Hair follicular keratinocyte (primary cell): ENCODE results near the gene RARG. TPM values are rescaled to one million over a fixed set of nuclear protein-coding genes. Genes with fewer than 3 reads are reported as not detected.

Experiments used
- total RNA-seq: library from RNA; depleted of rRNA; stranded (reverse); fragments of >200 nt; gene quantifications from 2 replicates; pipeline ENCODE4 v1.2.3, GENCODE V29; 2015

RARG gene
- total RNA-seq = 32.6 and 46.6 TPM in 2 replicates

GRCh38 chr12:53231921-53232645 is at the start of gene RARG:
Gene RARG (minus strand): TSS chr12:53232209. CDS start chr12:53227545, 4,664 bp downstream.

GRCh38 chr12:53267999-53268629 is 36.1 kb upstream of the RARG start, which contains the start of gene ESPL1:
Gene ESPL1 (plus strand): TSS chr12:53268299. CDS start chr12:53268767, 468 bp downstream.

GRCh38 chr12:53207042-53207441 is 25.0 kb downstream of the RARG start, which contains the start of gene ITGB7:
Gene ITGB7 (minus strand): TSS chr12:53207251. CDS start chr12:53200443, 6,808 bp downstream.

GRCh38 chr12:53180220-53180930 is 51.6 kb downstream of the RARG start, which contains the start of the genes CSAD and ZNF740:
Gene CSAD (minus strand): TSS chr12:53180925. CDS start chr12:53173470, 7,455 bp downstream.
Gene ZNF740 (plus strand): TSS chr12:53180722. CDS start chr12:53181984, 1,262 bp downstream.

Other genes starting within 250 kb of the RARG start
- 424 and 580 TPM in 2 replicates for gene EIF4B, start 225.8 kb downstream of the RARG start, total RNA-seq
- 3.0 and 3.9 TPM in 2 replicates for gene TNS2, start 182.1 kb downstream of the RARG start, total RNA-seq
- gene SPRYD3, start 152.8 kb downstream of the RARG start, total RNA-seq = 40.6 and 40.7 TPM in 2 replicates
- 93.5 and 128 TPM in 2 replicates for gene IGFBP6, start 134.5 kb downstream of the RARG start, total RNA-seq
- not detected in 2 replicates for gene SOAT2, start 128.7 kb downstream of the RARG start, total RNA-seq
- gene ZNF740, start 51.5 kb downstream of the RARG start, total RNA-seq = 3.8 and 8.4 TPM in 2 replicates
- 1.4 and 4.5 TPM in 2 replicates for gene CSAD, start 51.3 kb downstream of the RARG start, total RNA-seq
- 0.04 and 1.6 TPM in 2 replicates for gene ITGB7, start 25.0 kb downstream of the RARG start, total RNA-seq
- 7.3 and 15.2 TPM in 2 replicates for gene ESPL1, start 36.1 kb upstream of the RARG start, total RNA-seq
- gene PFDN5, start 63.3 kb upstream of the RARG start, total RNA-seq = 366 and 370 TPM in 2 replicates
- gene MYG1, start 67.5 kb upstream of the RARG start, total RNA-seq = 57.2 and 61.8 TPM in 2 replicates
- 44.7 and 75.2 TPM in 2 replicates for gene AAAS, start 89.4 kb upstream of the RARG start, total RNA-seq
- not detected in 2 replicates for gene SP7, start 104.1 kb upstream of the RARG start, total RNA-seq
- gene SP1, start 148.0 kb upstream of the RARG start, total RNA-seq = 27.3 and 31.1 TPM in 2 replicates
- gene AMHR2, start 191.6 kb upstream of the RARG start, total RNA-seq = not detected in 2 replicates
- gene PRR13, start 209.5 kb upstream of the RARG start, total RNA-seq = 80.1 and 93.2 TPM in 2 replicates
- gene PCBP2, start 219.9 kb upstream of the RARG start, total RNA-seq = 155 and 169 TPM in 2 replicates